ENCODE results near the gene ABCC3. TPM values are rescaled to one million over a fixed set of nuclear protein-coding genes. Genes with fewer than 3 reads are reported as not detected.

The ABCC3 gene
- total and polyA plus RNA-seq, 2 donors (not counting 1 experiment from before 2014, with no cell fraction given), result 11.5 to 34.8 TPM

DNA sequence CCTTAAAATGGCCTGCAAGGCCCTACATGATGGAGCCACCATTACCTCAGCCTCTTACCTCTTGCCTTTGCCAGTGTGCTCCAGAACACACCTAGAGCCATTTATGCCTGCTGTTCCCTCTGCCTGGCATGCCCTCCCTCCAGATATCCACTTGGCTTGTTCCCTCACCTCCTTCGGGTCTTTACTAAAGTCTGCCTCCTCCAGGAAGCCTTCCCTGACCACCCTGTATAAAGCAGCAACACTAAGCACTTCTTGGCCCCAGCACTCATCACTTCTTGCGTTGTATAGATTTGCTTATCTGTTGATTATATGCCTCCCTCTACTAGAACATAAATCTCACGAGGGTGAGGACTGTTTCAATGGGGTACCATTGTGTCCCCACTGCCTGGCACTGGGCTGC is 47.8 kb downstream of the ABCC3 start:
- Histone ChIP-seq H3K36me3 (ENCODE audit: control insufficient read depth, insufficient read depth, low read length) (no peaks in the 10 kb centered on the region), H3K4me2 (ENCODE audit: extremely low read depth, insufficient read depth, low read length) (no peak overlapping the region), H2AFZ (ENCODE audit: low read length) (no peak overlapping the region), H3K27ac (ENCODE audit: insufficient read depth, low read length) (no peak overlapping the region), H3K27me3 (ENCODE audit: control insufficient read depth, insufficient read depth, low read length) (no peaks in the 10 kb centered on the region), H3K9me3 (ENCODE audit: control insufficient read depth, insufficient read depth, low read depth, low read length) (no peaks in the 10 kb centered on the region), H4K20me1 (ENCODE audit: control insufficient read depth, extremely low read depth, insufficient read depth, low read length) (no peaks in the 10 kb centered on the region), H3K4me3 (replicated peaks in 1 of 4; ENCODE audit: control extremely low read depth in 1 of 4, insufficient read depth in 1 of 4, low read depth in 3 of 4, low read length in 4 of 4) (no peak overlapping the region), H3K79me2 (ENCODE audit: control insufficient read depth, insufficient read depth, low read length) (no peaks in the 10 kb centered on the region), H3K9ac (ENCODE audit: insufficient read depth, low read length) (no peak overlapping the region), H3K4me1 (ENCODE audit: control insufficient read depth, extremely low read depth, insufficient read depth, low read length) (peaks cover 14% of the 10 kb centered on the region)
- DNase-seq (ENCODE audit: low read depth in 2 of 2), result no peak
- no peak for TF ChIP-seq EZH2 (IDR thresholded peaks at IDR 0.05; ENCODE audit: low read length, missing control alignments)
- TF ChIP-seq, protein P1, sequence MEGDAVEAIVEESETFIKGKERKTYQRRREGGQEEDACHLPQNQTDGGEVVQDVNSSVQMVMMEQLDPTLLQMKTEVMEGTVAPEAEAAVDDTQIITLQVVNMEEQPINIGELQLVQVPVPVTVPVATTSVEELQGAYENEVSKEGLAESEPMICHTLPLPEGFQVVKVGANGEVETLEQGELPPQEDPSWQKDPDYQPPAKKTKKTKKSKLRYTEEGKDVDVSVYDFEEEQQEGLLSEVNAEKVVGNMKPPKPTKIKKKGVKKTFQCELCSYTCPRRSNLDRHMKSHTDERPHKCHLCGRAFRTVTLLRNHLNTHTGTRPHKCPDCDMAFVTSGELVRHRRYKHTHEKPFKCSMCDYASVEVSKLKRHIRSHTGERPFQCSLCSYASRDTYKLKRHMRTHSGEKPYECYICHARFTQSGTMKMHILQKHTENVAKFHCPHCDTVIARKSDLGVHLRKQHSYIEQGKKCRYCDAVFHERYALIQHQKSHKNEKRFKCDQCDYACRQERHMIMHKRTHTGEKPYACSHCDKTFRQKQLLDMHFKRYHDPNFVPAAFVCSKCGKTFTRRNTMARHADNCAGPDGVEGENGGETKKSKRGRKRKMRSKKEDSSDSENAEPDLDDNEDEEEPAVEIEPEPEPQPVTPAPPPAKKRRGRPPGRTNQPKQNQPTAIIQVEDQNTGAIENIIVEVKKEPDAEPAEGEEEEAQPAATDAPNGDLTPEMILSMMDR (conservative IDR thresholded peaks at IDR 0.05 in 1 of 2, IDR thresholded peaks at IDR 0.05 in 1 of 2; ENCODE audit: low read depth in 1 of 2, low read length in 2 of 2), result no peak

DNA sequence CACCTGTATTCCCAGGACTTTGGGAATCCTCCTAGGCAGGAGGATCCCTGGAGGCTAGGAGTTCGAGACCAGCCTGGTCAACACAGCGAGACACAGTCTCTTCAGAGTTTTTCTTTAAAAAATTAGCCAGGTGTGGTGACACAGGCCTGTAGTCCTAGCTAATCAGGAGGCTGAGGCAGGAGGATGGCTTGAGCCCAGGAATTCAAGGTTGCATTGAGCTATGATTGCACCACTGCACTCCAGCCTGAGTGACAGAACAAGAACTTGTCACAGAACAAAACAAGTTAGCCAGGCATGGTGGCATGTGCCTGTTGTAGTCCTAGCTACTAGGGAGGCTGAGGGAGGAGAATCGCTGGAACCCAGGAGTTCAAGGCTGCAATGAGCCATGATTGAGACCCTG is 48.3 kb downstream of the ABCC3 start:
- H3K27ac ChIP-seq (ENCODE audit: insufficient read depth, low read length), result no peak overlapping the region
- no peak overlapping the region for H2AFZ ChIP-seq (ENCODE audit: low read length)
- H3K36me3 ChIP-seq (ENCODE audit: control insufficient read depth, insufficient read depth, low read length), result no peaks in the 10 kb centered on the region
- no peaks in the 10 kb centered on the region for H4K20me1 ChIP-seq (ENCODE audit: control insufficient read depth, extremely low read depth, insufficient read depth, low read length)
- H3K9me3 ChIP-seq (ENCODE audit: control insufficient read depth, insufficient read depth, low read depth, low read length), result no peaks in the 10 kb centered on the region
- no peak overlapping the region for H3K9ac ChIP-seq (ENCODE audit: insufficient read depth, low read length)
- peaks cover 16% of the 10 kb centered on the region for H3K4me1 ChIP-seq (ENCODE audit: control insufficient read depth, extremely low read depth, insufficient read depth, low read length)
- TF ChIP-seq, protein P1 (conservative IDR thresholded peaks at IDR 0.05 in 1 of 2, IDR thresholded peaks at IDR 0.05 in 1 of 2; ENCODE audit: low read depth in 1 of 2, low read length in 2 of 2), result no peak
- no peak for TF ChIP-seq EZH2 (IDR thresholded peaks at IDR 0.05; ENCODE audit: low read length, missing control alignments)
- no peaks in the 10 kb centered on the region for H3K79me2 ChIP-seq (ENCODE audit: control insufficient read depth, insufficient read depth, low read length)
- no peak overlapping the region for H3K4me3 ChIP-seq (replicated peaks in 1 of 4; ENCODE audit: control extremely low read depth in 1 of 4, insufficient read depth in 1 of 4, low read depth in 3 of 4, low read length in 4 of 4)
- DNase-seq (ENCODE audit: low read depth in 2 of 2), result no peak
- H3K27me3 ChIP-seq (ENCODE audit: control insufficient read depth, insufficient read depth, low read length), result no peaks in the 10 kb centered on the region
- no peak overlapping the region for H3K4me2 ChIP-seq (ENCODE audit: extremely low read depth, insufficient read depth, low read length)

DNA sequence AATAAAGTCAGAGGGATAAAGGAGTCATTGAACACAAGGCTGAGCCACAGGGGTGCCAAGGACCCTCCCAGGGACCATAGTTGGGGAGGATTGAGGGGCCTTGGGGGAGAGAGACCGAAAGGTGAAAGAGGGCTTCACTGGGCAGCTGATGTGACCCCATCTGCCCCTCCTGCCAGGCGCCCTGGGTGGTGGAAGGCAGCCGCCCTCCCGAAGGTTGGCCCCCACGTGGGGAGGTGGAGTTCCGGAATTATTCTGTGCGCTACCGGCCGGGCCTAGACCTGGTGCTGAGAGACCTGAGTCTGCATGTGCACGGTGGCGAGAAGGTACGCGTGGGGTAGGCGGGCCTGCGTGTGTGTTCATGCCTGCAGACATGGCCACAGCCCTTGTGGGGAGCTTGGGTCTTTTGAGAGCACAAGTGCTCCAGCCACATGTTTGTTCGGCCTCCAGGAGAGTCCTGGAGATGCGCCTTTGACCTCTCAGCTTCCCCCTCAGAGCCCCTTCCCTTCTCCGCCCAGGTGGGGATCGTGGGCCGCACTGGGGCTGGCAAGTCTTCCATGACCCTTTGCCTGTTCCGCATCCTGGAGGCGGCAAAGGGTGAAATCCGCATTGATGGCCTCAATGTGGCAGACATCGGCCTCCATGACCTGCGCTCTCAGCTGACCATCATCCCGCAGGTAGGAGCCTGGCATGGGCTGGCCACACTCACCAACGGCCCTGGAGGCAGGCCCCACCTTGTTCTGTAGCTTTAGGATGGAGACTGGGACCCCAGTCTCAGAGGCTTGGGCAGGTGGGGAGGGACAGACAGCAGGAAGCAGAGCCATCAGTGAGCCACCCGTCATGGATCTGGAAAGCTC is 49.0 kb downstream of the ABCC3 start:
- H4K20me1 ChIP-seq (ENCODE audit: control insufficient read depth, extremely low read depth, insufficient read depth, low read length), result no peaks in the 10 kb centered on the region
- no peaks in the 10 kb centered on the region for H3K27me3 ChIP-seq (ENCODE audit: control insufficient read depth, insufficient read depth, low read length)
- no peak overlapping the region for H3K4me2 ChIP-seq (ENCODE audit: extremely low read depth, insufficient read depth, low read length)
- peaks cover 16% of the 10 kb centered on the region for H3K4me1 ChIP-seq (ENCODE audit: control insufficient read depth, extremely low read depth, insufficient read depth, low read length)
- H3K27ac ChIP-seq (ENCODE audit: insufficient read depth, low read length), result no peak overlapping the region
- H3K9ac ChIP-seq (ENCODE audit: insufficient read depth, low read length), result no peak overlapping the region
- no peaks in the 10 kb centered on the region for H3K79me2 ChIP-seq (ENCODE audit: control insufficient read depth, insufficient read depth, low read length)
- no peak overlapping the region for H2AFZ ChIP-seq (ENCODE audit: low read length)
- H3K9me3 ChIP-seq (ENCODE audit: control insufficient read depth, insufficient read depth, low read depth, low read length), result no peaks in the 10 kb centered on the region
- no peak overlapping the region for H3K4me3 ChIP-seq (replicated peaks in 1 of 4; ENCODE audit: control extremely low read depth in 1 of 4, insufficient read depth in 1 of 4, low read depth in 3 of 4, low read length in 4 of 4)
- no peak for DNase-seq (ENCODE audit: low read depth in 2 of 2)
- no peaks in the 10 kb centered on the region for H3K36me3 ChIP-seq (ENCODE audit: control insufficient read depth, insufficient read depth, low read length)
- TF ChIP-seq, protein P1 (conservative IDR thresholded peaks at IDR 0.05 in 1 of 2, IDR thresholded peaks at IDR 0.05 in 1 of 2; ENCODE audit: low read depth in 1 of 2, low read length in 2 of 2), result no peak
- TF ChIP-seq EZH2 (IDR thresholded peaks at IDR 0.05; ENCODE audit: low read length, missing control alignments), result no peak
